T47D (cell line): ENCODE results near the gene CACNG1.
A peak's percentile ranks its signal among the peaks of the same experiment; 100 is the strongest.

Experiments used
- DNase-seq, 2 experiments: peaks; one replicate each; pipeline versions ENCODE4 v3.0.0 to v3.0.0-alpha.2; 2011 to 2012; ENCODE audit warnings: low read depth in 1 of 2, low spot score in 1 of 2
- JUND ChIP-seq: IDR thresholded peaks from 2 replicates; pipeline ENCODE4 v1.6.1; 2012; ENCODE audit warnings: low read depth
- in situ Hi-C: cut with HindIII; loops from 2 replicates; pipeline ENCODE4 v1.10.0; 2016; ENCODE audit warnings: low sequenced_read_pairs, low pct_unique_long_range_greater_than_20kb

CACNG1 gene

GRCh38 chr17:67058036-67058435 lies 13.7 kb downstream of the CACNG1 start:
- TF ChIP-seq JUND, result no peak
- DNase-seq, result no peak
- in situ Hi-C loops, result no loop called here

GRCh38 chr17:67059372-67059771 lies 15.0 kb downstream of the CACNG1 start:
- no peak for DNase-seq
- in situ Hi-C loops, result no loop called here
- no peak for TF ChIP-seq JUND

DNA sequence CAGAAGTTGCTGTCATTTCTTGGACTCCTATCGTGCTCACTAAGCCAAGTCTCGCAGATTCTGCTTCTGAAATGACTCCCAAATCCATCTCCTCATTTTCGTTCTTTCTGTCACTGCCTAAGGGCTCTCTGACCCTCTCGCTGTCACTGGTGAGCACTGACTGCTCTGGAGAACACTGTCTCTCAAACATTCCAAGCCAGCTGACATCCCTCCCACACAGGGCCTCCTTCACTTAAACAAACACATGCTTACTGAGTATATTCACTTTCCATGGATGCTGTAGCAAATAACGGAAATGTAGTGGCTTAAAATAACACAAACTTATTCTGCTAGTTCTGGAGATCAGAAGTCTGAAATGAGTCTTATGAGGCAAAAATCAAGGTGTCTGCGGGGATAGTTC lies 18.8 kb downstream of the CACNG1 start:
- no peak for DNase-seq
- in situ Hi-C loops, result no loop called here
- no peak for TF ChIP-seq JUND

- no peak for DNase-seq
- TF ChIP-seq JUND, result no peak
- in situ Hi-C loops, result no loop called here
Measured at GRCh38 chr17:67066717-67067116, 22.4 kb downstream of the CACNG1 start.

DNA sequence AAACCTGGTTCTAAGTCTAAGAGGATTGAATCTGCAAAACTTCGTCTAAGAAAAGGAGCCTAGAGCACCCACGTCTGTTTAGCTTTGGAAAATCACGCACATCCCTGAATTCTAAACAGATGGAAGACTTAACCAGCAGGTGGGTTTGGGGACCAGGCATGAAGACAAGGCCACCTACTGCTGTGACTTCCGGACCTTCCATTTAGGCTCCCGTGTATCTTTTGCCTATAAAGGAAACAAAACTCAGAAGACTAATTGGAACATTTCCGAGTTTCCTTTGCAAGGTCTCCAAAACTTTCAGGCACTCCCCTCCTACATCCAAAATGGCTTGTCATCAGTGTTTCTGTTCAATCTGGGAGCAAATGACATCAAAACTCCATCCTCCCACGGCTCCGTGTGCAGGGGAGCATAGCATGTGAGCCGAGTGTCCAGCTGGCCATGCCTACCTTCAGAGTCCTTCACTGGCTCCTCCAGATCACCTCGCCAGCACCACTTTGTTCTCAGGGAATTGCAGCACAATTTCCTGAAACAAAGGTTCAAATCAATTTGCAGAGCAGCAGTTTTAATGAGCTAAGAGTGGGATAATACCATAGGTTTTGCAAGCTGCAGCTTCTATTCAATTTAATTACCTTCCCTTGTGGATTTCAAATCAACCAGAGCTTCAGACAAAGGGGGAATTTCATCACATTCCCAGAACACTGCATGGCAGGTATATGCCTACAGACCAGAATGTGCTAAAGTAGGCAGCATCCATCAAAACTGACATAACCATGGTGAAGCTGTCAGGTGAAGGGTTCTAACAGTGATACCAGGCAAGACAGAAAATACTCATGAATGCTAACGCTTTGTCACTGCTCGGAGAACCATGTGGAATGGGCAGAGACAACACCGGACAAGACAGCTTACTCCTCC lies 23.5 kb downstream of the CACNG1 start:
- in situ Hi-C loops, result no loop called here
- DNase-seq, result no peak
- no peak for TF ChIP-seq JUND

DNA sequence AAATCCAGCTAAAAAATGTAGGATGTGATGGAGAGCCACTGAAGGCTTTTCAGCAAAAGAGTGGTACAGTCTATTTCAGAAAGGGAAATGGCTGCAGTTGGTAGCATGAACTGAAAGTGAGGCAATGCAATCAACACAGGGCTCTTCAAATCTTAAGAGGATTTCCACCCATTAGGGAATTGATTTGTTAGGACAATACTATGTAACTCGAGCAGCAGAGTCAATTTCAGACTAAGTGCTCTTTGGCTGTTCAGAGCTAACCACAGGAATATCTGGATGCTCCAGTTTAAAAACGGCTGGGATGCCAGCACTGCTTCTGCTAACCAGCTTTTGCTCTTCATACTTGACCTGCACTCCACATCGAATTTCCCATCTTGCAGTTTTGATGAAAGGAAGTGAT lies 24.6 kb downstream of the CACNG1 start:
- in situ Hi-C loops, result no loop called here
- peak in 1 of 2 experiments; percentile 41 for DNase-seq
- TF ChIP-seq JUND, result no peak

DNA sequence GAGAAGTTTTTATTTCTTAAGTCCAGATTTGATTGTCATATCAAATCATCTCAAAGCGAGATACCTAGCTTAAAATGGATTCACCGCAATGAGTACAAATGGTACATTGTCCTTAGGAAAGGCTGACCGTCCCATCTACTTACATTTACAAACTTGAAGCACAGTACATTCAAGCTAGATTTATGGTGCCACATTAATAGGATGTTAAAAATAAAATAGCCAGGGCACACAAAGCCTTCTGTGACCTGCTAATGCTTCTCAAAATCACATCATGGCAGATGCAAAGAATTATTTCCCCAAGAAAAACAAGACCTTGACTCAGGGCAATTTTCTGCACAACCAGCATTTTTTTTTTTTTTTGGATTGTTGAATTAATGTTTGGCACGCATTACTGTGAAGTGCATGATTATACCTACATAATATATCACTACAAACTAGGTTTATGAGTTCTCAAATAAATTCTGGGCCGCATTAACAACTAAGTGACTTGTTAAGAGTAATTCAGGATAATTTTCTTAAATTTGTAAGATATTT lies 25.3 kb downstream of the CACNG1 start:
- no peak for DNase-seq
- TF ChIP-seq JUND, result no peak
- in situ Hi-C loops, result no loop called here

DNA sequence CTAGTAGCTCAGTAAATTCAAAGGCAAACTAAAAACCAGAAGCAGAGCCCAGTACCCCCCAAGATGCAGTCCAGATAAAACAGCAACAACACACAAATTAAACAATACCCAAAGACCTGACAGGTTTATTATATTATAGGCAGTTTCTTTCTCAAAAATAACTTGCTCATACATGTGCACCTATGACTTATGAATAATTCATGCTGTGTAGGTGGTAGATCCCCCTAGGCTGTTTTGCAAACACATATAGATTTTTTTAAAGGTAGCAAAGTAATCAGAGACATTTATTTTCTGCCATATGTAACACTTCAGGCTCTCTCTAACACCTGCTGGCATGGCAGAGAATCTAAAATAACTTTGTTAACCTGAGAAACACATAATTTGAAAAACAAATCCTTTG lies 27.2 kb downstream of the CACNG1 start:
- no peak for TF ChIP-seq JUND
- no peak for DNase-seq
- in situ Hi-C loops, result no loop called here

DNA sequence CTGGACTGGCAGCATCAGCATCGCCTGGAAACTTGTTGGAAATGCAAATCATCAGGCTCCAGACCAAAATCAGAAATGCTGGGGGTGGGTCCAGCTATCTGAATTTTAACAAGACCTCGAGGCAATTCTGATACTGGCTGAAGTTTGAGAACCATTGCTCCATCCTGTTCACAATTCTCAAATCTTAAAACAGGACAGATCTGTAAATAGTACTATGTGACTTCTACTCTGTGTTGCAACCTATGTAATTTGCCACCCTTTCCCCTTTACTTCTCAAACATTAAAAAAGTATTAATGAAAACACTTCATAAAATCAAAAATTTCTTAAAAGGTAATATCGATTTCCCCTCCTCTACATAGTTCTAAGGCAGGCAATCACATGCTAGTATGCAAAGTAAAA lies 28.5 kb downstream of the CACNG1 start:
- in situ Hi-C loops, result no loop called here
- no peak for TF ChIP-seq JUND
- no peak for DNase-seq

DNA sequence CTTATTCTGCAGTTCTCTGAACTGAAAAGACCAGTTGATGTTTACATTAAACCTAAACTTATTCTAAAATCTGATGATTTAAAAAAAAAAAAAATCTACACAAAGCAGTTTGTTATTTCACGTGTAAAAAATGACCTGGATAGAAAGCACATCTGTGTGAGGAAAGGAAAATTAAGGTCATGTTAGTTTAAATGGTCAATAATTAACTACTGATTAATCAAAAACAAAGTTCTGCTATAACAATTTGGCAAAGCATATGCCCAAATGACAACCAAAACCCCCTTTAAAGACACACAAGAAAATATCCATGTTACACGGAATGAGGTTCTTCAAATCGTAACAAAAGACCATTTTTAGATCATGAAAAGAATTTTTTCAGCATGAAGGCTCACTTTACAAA lies 30.4 kb downstream of the CACNG1 start:
- TF ChIP-seq JUND, result no peak
- in situ Hi-C loops, result no loop called here
- no peak for DNase-seq

GRCh38 chr17:67076290-67076689 lies 31.9 kb downstream of the CACNG1 start:
- no peak for TF ChIP-seq JUND
- in situ Hi-C loops, result no loop called here
- DNase-seq, result no peak

DNA sequence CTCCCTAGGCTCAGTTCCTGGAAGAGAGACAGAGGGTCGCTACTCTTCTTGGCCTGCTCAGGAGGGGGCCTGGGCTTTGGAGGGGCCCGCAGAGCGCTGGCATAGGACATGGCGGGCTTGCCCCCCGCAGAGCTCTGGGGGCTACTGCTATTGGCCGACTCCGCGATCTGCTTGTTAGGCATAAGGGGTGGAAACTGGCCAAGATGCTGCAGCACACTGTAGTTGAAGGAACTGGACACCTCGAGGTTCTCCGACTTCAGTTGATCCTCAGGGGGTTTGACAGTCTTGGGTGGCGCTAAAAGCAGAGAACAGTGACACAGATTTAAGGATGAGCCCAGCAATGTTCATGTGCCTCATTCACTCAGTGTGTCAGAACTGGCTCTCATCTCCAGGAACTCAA lies 33.9 kb downstream of the CACNG1 start:
- TF ChIP-seq JUND, result no peak
- in situ Hi-C loops, result no loop called here
- DNase-seq, result no peak

GRCh38 chr17:67079491-67079890 lies 35.1 kb downstream of the CACNG1 start:
- in situ Hi-C loops, result no loop called here
- no peak for TF ChIP-seq JUND
- no peak for DNase-seq
